IMR-90 (cell line): ENCODE measurements around the gene KLHL17. TPM values are rescaled to one million over a fixed set of nuclear protein-coding genes. Genes with fewer than 3 reads are reported as not detected.

Source experiments
- ATAC-seq: fragments of 200-7000 bp; cut with Tn5 transposase; 2 replicates; pipeline ENCODE4 v1.9.1; 2020; ENCODE audit warnings: low read depth, mild to moderate bottlenecking, moderate library complexity
- BruUV-seq: library from RNA; stranded (reverse); fragments of 400-500 nt; replicated peaks from 2 replicates; lab custom pipeline; 2021; lab: Mats Ljungman, UMichigan
- CTCF ChIA-PET: fragments of 300-600 bp; formaldehyde crosslinking; extraction: SDS; loops from one replicate; lab custom pipeline; 2021; ENCODE audit warnings: antibody characterized with exemption; lab: Yijun Ruan, JAX
- POLR2A ChIA-PET: fragments of 300-600 bp; sonication (Branson Sonifier 250); formaldehyde crosslinking; loops from one replicate; lab custom pipeline; 2022; ENCODE audit warnings: antibody characterized with exemption; ENCODE audit not compliant: unreplicated experiment; lab: Charles Lee
- DNase-seq: peaks from one replicate; pipeline ENCODE4 v3.0.0; 2013
- H2AFZ ChIP-seq: replicated peaks from 2 replicates; pipeline ENCODE3; 2013; ENCODE audit warnings: low read length, mild to moderate bottlenecking; ENCODE audit not compliant: poor library complexity
- H2AK5ac ChIP-seq: 2 replicates; pipeline ENCODE4 v1.6.1; 2013; ENCODE audit warnings: low read depth, low read length, inconsistent platforms
- H2AK9ac ChIP-seq: replicated peaks from 2 replicates; pipeline ENCODE3; 2013; ENCODE audit warnings: mild to moderate bottlenecking, low read depth, low read length, moderate library complexity; ENCODE audit not compliant: poor library complexity
- H2BK120ac ChIP-seq: 2 replicates; pipeline ENCODE4 v1.6.1; 2013; ENCODE audit warnings: low read depth, low read length, inconsistent platforms
- H2BK15ac ChIP-seq: 3 replicates; pipeline ENCODE4 v1.6.1; 2013; ENCODE audit warnings: low read depth, low read length, inconsistent platforms
- H2BK20ac ChIP-seq: 2 replicates; pipeline ENCODE4 v1.6.1; 2013; ENCODE audit warnings: low read depth, mild to moderate bottlenecking, inconsistent platforms, low read length, moderate library complexity
- H2BK5ac ChIP-seq: 2 replicates; pipeline ENCODE4 v1.6.1; 2013; ENCODE audit warnings: mild to moderate bottlenecking, low read depth, low read length, inconsistent platforms; ENCODE audit not compliant: poor library complexity, severe bottlenecking
- H3K14ac ChIP-seq: replicated peaks from 2 replicates; pipeline ENCODE4 v1.6.1; 2013; ENCODE audit warnings: low read depth, low read length, inconsistent platforms
- H3K18ac ChIP-seq: 2 replicates; pipeline ENCODE4 v1.6.1; 2013; ENCODE audit warnings: low read depth, low read length, control low read depth
- H3K23ac ChIP-seq: 2 replicates; pipeline ENCODE4 v1.6.1; 2013; ENCODE audit warnings: low read depth, low read length, inconsistent platforms
- H3K27ac ChIP-seq: 2 replicates; pipeline ENCODE4 v1.5.1; 2013; ENCODE audit warnings: mild to moderate bottlenecking, control low read depth, low read length; ENCODE audit not compliant: insufficient read depth
- H3K27me3 ChIP-seq: 2 replicates; pipeline ENCODE4 v1.6.1; 2013; ENCODE audit warnings: low read length; ENCODE audit not compliant: control insufficient read depth, insufficient read depth
- H3K36me3 ChIP-seq: 2 replicates; pipeline ENCODE4 v1.6.1; 2013; ENCODE audit warnings: low read length, mixed read lengths; ENCODE audit not compliant: control insufficient read depth, insufficient read depth
- H3K4ac ChIP-seq: 2 replicates; pipeline ENCODE4 v1.6.1; 2013; ENCODE audit warnings: low read depth, low read length, inconsistent platforms
- H3K4me1 ChIP-seq: 2 replicates; pipeline ENCODE4 v1.6.1; 2013; ENCODE audit warnings: low read length, mixed read lengths; ENCODE audit not compliant: control insufficient read depth, insufficient read depth
- H3K4me2 ChIP-seq: 2 replicates; pipeline ENCODE4 v1.6.1; 2013; ENCODE audit warnings: low read depth, mild to moderate bottlenecking, control low read depth, low read length, moderate library complexity
- H3K4me3 ChIP-seq: 2 replicates; pipeline ENCODE4 v1.5.1; 2013; ENCODE audit warnings: low read depth, mild to moderate bottlenecking, control low read depth, low read length, moderate library complexity; ENCODE audit not compliant: insufficient read depth
- H3K56ac ChIP-seq: 2 replicates; pipeline ENCODE4 v1.6.1; 2013; ENCODE audit warnings: low read length, inconsistent platforms; ENCODE audit not compliant: insufficient read depth; ENCODE audit errors: extremely low read depth
- H3K79me1 ChIP-seq, 2 experiments: 2 replicates each; pipeline ENCODE4 v1.6.1; 2013; ENCODE audit warnings: low read length in 2 of 2, inconsistent platforms in 1 of 2, low read depth in 1 of 2
- H3K9ac ChIP-seq: 2 replicates; pipeline ENCODE4 v1.6.1; 2013; ENCODE audit warnings: low read depth, low read length, control low read depth
- H3K9me1 ChIP-seq: 2 replicates; pipeline ENCODE4 v1.6.1; 2013; ENCODE audit warnings: low read length, inconsistent platforms; ENCODE audit not compliant: insufficient read depth
- H3K9me3 ChIP-seq: 2 replicates; pipeline ENCODE4 v1.6.1; 2013; ENCODE audit warnings: low read length; ENCODE audit not compliant: control insufficient read depth, insufficient read depth
- H4K20me1 ChIP-seq: 2 replicates; pipeline ENCODE4 v1.6.1; 2013; ENCODE audit warnings: low read length, inconsistent platforms; ENCODE audit not compliant: insufficient read depth
- H4K5ac ChIP-seq: 2 replicates; pipeline ENCODE4 v1.6.1; 2013; ENCODE audit warnings: mild to moderate bottlenecking, low read depth, low read length, control low read depth
- H4K8ac ChIP-seq, 2 experiments: 2 replicates each; pipeline ENCODE4 v1.6.1; 2013; ENCODE audit warnings: low read depth in 2 of 2, low read length in 2 of 2, control low read depth in 1 of 2, inconsistent platforms in 1 of 2
- H4K91ac ChIP-seq: 2 replicates; pipeline ENCODE4 v1.6.1; 2013; ENCODE audit warnings: low read depth, low read length, inconsistent platforms; ENCODE audit not compliant: insufficient read depth
- BHLHE40 ChIP-seq: fragments of 150-350 bp; IDR thresholded peaks from 2 replicates; pipeline ENCODE4 v1.6.1; 2016; ENCODE audit warnings: mild to moderate bottlenecking, low read depth, low read length
- CEBPB ChIP-seq: IDR thresholded peaks from 2 replicates; pipeline ENCODE4 v1.6.1; 2012; ENCODE audit warnings: low read depth, low read length, improper control_type of control experiment
- CHD1 ChIP-seq: IDR thresholded peaks from 2 replicates; pipeline ENCODE4 v1.6.1; 2012; ENCODE audit warnings: low read depth, low read length, improper control_type of control experiment
- FOS ChIP-seq: fragments of 150-350 bp; IDR thresholded peaks from 2 replicates; pipeline ENCODE4 v1.6.1; 2016; ENCODE audit warnings: low read depth, low read length
- MAFK ChIP-seq: IDR thresholded peaks from 2 replicates; pipeline ENCODE4 v1.6.1; 2012; ENCODE audit warnings: low read depth, low read length, improper control_type of control experiment
- MAZ ChIP-seq: IDR thresholded peaks from 2 replicates; pipeline ENCODE4 v1.6.1; 2012; ENCODE audit warnings: low read depth, mild to moderate bottlenecking, low read length, improper control_type of control experiment, moderate library complexity, borderline replicate concordance
- MXI1 ChIP-seq: IDR thresholded peaks from 2 replicates; pipeline ENCODE4 v1.6.1; 2012; ENCODE audit warnings: low read depth, mild to moderate bottlenecking, low read length, moderate library complexity, borderline replicate concordance
- NFE2L2 ChIP-seq: fragments of 150-350 bp; IDR thresholded peaks from 2 replicates; pipeline ENCODE4 v1.6.1; 2016; ENCODE audit warnings: low read depth, mild to moderate bottlenecking, low read length
- POLR2A ChIP-seq: IDR thresholded peaks from 2 replicates; pipeline ENCODE4 v1.6.1; 2012; ENCODE audit warnings: mild to moderate bottlenecking, low read depth, low read length
- RAD21 ChIP-seq: IDR thresholded peaks from 2 replicates; pipeline ENCODE4 v1.6.1; 2012; ENCODE audit warnings: low read length, improper control_type of control experiment
- RCOR1 ChIP-seq: IDR thresholded peaks from 2 replicates; pipeline ENCODE4 v1.6.1; 2012; ENCODE audit warnings: mild to moderate bottlenecking, low read length, improper control_type of control experiment; ENCODE audit not compliant: insufficient replicate concordance
- RFX5 ChIP-seq: IDR thresholded peaks from 2 replicates; pipeline ENCODE4 v1.8.0; 2012; ENCODE audit warnings: low read depth, mild to moderate bottlenecking, low read length, moderate library complexity
- SMC3 ChIP-seq: fragments of 150-350 bp; IDR thresholded peaks from 2 replicates; pipeline ENCODE4 v1.6.1; 2016; ENCODE audit warnings: low read depth, mild to moderate bottlenecking, antibody characterized with exemption, low read length, moderate library complexity
- WGBS, 2 experiments: methylation state at CpG; one replicate each; pipeline versions ENCODE4 v1.1.5 to v1.1.7; 2013; ENCODE audit warnings: missing lambda C conversion rate in 2 of 2; ENCODE audit not compliant: insufficient read length in 1 of 2; ENCODE audit errors: extremely low coverage in 2 of 2; 5-methylcytosine and 5-hydroxymethylcytosine counted together
- dilution Hi-C: fragments of 300-500 bp; cut with HindIII; formaldehyde crosslinking; loops from one replicate; pipeline ENCODE4 v1.14.3; 2018; ENCODE audit warnings: low sequenced_read_pairs; ENCODE audit not compliant: unreplicated experiment
- in situ Hi-C: fragments of 300-500 bp; cut with MboI; formaldehyde crosslinking; loops from 3 replicates; pipeline ENCODE4 v1.14.3; 2019; ENCODE audit warnings: low sequenced_read_pairs, inconsistent platforms, mixed read lengths
- intact Hi-C: fragments of 100-400 bp; cut with micrococcal nuclease; formaldehyde crosslinking; loops from 2 replicates; pipeline ENCODE4 v1.10.0; 2022
- polyA plus RNA-seq, 3 experiments: library from polyadenylated mRNA; depleted of rRNA; stranded (reverse); fragments of >200 nt; gene quantifications; 2 replicates each; pipeline ENCODE4 v1.2.3, GENCODE V29; 2012; ENCODE audit warnings: low replicate concordance in 1 of 3
- total RNA-seq: library from RNA; depleted of rRNA; stranded (reverse); fragments of >200 nt; gene quantifications from 2 replicates; pipeline ENCODE4 v1.2.3, GENCODE V29; 2012
- TF ChIP-seq, protein P1 (sequence below): conservative IDR thresholded peaks from 2 replicates; pipeline ENCODE4 v1.5.1; 2012; ENCODE audit warnings: mild to moderate bottlenecking, low read depth, low read length, improper control_type of control experiment
- TF ChIP-seq, protein P2 (sequence below): fragments of 150-350 bp; IDR thresholded peaks from 2 replicates; pipeline ENCODE4 v1.6.1; 2016; ENCODE audit warnings: low read depth, mild to moderate bottlenecking, low read length, moderate library complexity, borderline replicate concordance
- TF ChIP-seq, protein P3 (sequence below): fragments of 150-350 bp; IDR thresholded peaks from 2 replicates; pipeline ENCODE4 v1.6.1; 2017; ENCODE audit warnings: mild to moderate bottlenecking, antibody characterized with exemption, low read length, low read depth

Gene KLHL17
- total and polyA plus RNA-seq, 2 of the 4 experiments (the other 2 are of a cell fraction): 3.4 to 41.0 TPM

DNA sequence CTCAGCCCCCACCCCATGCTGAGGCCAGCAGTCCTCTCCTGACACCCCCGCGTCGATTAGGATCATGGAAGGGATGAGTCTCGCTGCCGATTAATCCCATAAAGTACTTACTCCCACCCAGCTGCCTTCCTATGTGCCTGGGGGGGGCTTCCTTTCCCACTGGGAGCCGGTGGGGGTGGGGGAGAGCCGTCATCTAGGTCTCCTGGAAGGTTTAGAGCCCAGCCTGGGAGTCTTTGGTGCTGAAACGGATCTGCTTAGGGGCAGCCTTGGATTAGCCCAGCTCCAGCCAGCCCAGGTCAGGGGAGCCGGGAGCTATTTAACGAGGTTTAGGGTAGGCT lies 26.8 kb upstream of the KLHL17 start:
- no peaks in the 10 kb centered on the region for H3K9me3 ChIP-seq
- H2BK120ac ChIP-seq: no peak overlapping the region
- H2AK9ac ChIP-seq: no peak overlapping the region
- H2BK15ac ChIP-seq: no peak overlapping the region
- CTCF ChIA-PET: no interaction called here
- POLR2A ChIA-PET: no interaction called here
- H3K36me3 ChIP-seq: peaks cover 9% of the 10 kb centered on the region
- H3K4me3 ChIP-seq: no peak overlapping the region
- H2AFZ ChIP-seq: no peak overlapping the region
- H2BK20ac ChIP-seq: no peak overlapping the region
- no peaks in the 10 kb centered on the region for H3K9me1 ChIP-seq
- DNase-seq (no peak), ATAC-seq (no peak)
- no peak overlapping the region for H3K14ac ChIP-seq
- H3K9ac ChIP-seq: no peak overlapping the region
- H3K27me3 ChIP-seq: no peaks in the 10 kb centered on the region
- no peak overlapping the region for H3K4me2 ChIP-seq
- no peak overlapping the region for H2AK5ac ChIP-seq
- WGBS, 2 experiments: no CpG with 5 or more reads among the region's 10 CpGs
- H3K56ac ChIP-seq: no peak overlapping the region
- H4K8ac ChIP-seq: no peak overlapping the region
- intact Hi-C loops (no loop called here), in situ Hi-C loops (no loop called here), dilution Hi-C loops (no loop called here)
- no peak overlapping the region for H3K18ac ChIP-seq
- peaks cover 6% of the 10 kb centered on the region; the same call in 1 of the 2 replicates for H4K20me1 ChIP-seq
- H3K23ac ChIP-seq: no peak overlapping the region
- H3K4ac ChIP-seq: no peak overlapping the region
- no peaks in the 10 kb centered on the region for H3K79me1 ChIP-seq
- no peak overlapping the region for H4K91ac ChIP-seq
- BruUV-seq: no TSS peak
- peaks cover 5% of the 10 kb centered on the region for H3K4me1 ChIP-seq
- H4K5ac ChIP-seq: no peak overlapping the region
- no peak overlapping the region for H2BK5ac ChIP-seq
- TF ChIP-seq BHLHE40 (no peak), CEBPB (no peak), SMC3 (no peak), CHD1 (no peak), RAD21 (no peak), RFX5 (no peak), FOS (no peak), POLR2A (no peak), RCOR1 (no peak), MAFK (no peak), NFE2L2 (no peak), MAZ (no peak), MXI1 (no peak)
- TF ChIP-seq, protein P1, sequence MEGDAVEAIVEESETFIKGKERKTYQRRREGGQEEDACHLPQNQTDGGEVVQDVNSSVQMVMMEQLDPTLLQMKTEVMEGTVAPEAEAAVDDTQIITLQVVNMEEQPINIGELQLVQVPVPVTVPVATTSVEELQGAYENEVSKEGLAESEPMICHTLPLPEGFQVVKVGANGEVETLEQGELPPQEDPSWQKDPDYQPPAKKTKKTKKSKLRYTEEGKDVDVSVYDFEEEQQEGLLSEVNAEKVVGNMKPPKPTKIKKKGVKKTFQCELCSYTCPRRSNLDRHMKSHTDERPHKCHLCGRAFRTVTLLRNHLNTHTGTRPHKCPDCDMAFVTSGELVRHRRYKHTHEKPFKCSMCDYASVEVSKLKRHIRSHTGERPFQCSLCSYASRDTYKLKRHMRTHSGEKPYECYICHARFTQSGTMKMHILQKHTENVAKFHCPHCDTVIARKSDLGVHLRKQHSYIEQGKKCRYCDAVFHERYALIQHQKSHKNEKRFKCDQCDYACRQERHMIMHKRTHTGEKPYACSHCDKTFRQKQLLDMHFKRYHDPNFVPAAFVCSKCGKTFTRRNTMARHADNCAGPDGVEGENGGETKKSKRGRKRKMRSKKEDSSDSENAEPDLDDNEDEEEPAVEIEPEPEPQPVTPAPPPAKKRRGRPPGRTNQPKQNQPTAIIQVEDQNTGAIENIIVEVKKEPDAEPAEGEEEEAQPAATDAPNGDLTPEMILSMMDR: no peak
- TF ChIP-seq, protein P2, sequence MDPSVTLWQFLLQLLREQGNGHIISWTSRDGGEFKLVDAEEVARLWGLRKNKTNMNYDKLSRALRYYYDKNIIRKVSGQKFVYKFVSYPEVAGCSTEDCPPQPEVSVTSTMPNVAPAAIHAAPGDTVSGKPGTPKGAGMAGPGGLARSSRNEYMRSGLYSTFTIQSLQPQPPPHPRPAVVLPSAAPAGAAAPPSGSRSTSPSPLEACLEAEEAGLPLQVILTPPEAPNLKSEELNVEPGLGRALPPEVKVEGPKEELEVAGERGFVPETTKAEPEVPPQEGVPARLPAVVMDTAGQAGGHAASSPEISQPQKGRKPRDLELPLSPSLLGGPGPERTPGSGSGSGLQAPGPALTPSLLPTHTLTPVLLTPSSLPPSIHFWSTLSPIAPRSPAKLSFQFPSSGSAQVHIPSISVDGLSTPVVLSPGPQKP: no peak
- TF ChIP-seq, protein P3, sequence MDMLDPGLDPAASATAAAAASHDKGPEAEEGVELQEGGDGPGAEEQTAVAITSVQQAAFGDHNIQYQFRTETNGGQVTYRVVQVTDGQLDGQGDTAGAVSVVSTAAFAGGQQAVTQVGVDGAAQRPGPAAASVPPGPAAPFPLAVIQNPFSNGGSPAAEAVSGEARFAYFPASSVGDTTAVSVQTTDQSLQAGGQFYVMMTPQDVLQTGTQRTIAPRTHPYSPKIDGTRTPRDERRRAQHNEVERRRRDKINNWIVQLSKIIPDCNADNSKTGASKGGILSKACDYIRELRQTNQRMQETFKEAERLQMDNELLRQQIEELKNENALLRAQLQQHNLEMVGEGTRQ: no peak
- H3K27ac ChIP-seq: no peak overlapping the region
